Embryonic facial prominence (tissue), 1 donor: Measurements from ENCODE around the gene COQ6.
A peak's percentile ranks its signal among the peaks of the same experiment; 100 is the strongest.
"Not testable (repeated sequence)": the region's sequence is repeated elsewhere in the genome, so short reads cannot be mapped to it uniquely, and the experiment has no call there.

ENCODE experiments used
- DNase-seq: peaks from one replicate; pipeline ENCODE4 v3.0.0-alpha.2; 2016; ENCODE audit errors: extremely low spot score

COQ6 gene

DNA sequence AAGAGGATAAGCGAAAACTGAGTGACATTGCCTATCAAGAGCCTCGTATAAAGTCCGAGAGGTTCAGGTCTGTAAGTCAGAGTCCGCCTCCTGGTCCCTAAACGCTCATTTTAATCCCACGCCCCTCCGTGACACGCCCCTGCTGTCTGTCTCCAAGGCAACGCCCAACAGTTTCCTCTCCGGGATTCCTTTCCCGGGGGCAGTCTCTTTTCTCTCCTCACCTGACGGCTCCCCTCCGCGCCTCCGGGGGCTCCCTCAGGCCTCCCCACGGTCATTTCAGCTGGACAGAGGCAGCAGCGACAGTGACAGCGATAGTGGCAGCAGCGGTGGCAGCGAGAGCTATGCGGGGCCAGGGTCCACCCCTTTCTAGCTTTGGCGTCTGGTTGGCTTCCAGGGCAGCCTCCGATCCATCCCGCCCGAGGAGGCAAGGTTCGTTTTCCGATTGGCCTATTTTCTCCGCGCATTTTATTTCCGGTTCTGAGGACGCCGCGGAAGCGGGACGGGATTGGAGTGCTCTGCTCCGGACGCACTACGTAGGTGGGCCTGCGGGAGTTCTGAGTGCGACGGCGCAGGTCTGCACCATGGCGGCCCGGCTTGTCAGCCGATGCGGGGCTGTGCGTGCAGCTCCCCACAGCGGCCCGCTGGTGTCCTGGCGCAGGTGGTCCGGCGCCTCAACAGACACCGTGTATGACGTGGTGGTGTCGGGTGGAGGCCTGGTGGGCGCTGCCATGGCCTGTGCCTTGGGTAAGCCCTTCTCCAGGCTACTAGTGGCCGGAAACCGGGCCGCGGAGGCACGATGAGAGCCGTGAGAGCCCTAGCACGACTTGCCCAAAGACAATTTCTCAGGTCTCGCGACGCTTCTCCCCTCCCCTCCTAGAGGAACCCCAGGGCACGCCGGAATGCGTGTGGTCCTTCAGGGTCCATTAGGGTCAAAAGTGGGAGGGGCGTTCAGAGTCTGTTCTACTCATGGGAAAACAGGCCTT, at the start of gene COQ6, which contains the start of gene FAM161B:
Gene COQ6 (plus strand): TSS at position 551 of the 983 bp plus-strand sequence. CDS start 31 bp downstream, at position 582.
Gene FAM161B (minus strand): TSS at position 343 of the 983 bp plus-strand sequence. CDS start 68 bp downstream, at position 275.
- peak; percentile 93 for DNase-seq

DNA sequence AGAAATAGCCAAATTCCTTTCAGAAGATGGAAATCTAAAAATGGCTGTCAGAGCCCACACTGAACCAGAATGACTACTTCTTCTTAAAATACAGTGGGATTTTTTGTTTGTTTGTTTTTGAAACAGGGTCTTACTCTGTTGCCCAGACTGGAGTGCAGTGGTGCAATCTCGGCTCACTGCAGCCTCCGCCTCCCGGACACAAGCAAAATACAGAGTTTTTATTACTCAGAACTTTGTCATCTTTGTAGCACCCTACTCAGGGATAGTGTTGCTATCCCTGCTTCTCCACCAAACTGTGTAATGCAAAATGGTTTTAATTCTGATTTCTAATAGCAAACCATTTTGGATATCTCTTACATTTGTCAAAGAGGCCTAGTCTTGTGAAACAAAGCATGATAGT, 47.1 kb upstream of the COQ6 start:
- DNase-seq, result no peak

GRCh38 chr14:73909681-73910080, 40.4 kb upstream of the COQ6 start:
- no peak for DNase-seq

- no peak for DNase-seq
Measured at GRCh38 chr14:73913256-73913655, 36.8 kb upstream of the COQ6 start.

GRCh38 chr14:73916324-73916723, 33.8 kb upstream of the COQ6 start:
- DNase-seq, result no peak

- DNase-seq, result not testable (repeated sequence)
Measured at GRCh38 chr14:73919457-73919856, 30.6 kb upstream of the COQ6 start.

GRCh38 chr14:73924337-73924736, 25.8 kb upstream of the COQ6 start:
- no peak for DNase-seq

- no peak for DNase-seq
Measured at GRCh38 chr14:73935666-73936065, 14.4 kb upstream of the COQ6 start.

DNA sequence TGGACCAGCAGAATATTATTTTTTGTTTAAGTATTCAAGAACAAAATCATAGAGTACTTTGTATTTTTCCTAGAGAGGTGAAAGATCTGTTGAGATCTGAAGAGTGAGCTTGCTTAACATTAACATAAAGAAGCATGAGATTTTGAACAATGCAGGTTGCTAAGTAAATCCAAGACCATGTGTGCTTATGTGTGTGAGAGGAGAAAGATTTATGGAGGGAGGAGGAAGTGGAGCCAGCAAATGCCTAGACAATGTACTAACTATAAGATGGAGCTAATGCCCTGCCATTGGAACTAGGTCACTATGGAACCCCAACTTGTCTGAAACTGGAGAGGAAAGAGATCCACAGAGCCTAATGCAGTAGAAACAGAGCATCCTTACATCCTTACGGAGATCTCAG, 13.6 kb upstream of the COQ6 start:
- DNase-seq, result no peak

DNA sequence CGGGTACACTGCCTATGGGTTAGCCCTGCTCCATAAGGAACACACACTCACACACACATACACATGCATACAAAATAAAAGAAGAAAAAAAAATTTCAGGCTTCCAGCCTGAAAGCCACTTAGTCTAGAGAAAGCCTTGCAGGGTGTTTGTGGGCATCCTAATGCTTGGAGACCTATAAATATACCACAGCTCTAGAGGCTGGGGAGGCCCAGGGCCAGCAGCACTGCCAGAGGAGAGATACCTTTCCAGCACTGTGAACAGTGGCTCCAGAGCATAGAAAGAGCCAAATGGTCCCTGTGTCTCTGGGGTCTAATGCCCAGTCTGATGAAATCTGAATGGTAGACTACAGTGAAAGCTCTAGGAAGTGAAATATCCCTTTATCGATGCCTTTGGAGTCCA, 13.1 kb upstream of the COQ6 start:
- no peak for DNase-seq

- DNase-seq, result no peak
Measured at GRCh38 chr14:73942180-73942579, 7.9 kb upstream of the COQ6 start.

GRCh38 chr14:73943083-73943482, 7.0 kb upstream of the COQ6 start:
- DNase-seq, result no peak

DNA sequence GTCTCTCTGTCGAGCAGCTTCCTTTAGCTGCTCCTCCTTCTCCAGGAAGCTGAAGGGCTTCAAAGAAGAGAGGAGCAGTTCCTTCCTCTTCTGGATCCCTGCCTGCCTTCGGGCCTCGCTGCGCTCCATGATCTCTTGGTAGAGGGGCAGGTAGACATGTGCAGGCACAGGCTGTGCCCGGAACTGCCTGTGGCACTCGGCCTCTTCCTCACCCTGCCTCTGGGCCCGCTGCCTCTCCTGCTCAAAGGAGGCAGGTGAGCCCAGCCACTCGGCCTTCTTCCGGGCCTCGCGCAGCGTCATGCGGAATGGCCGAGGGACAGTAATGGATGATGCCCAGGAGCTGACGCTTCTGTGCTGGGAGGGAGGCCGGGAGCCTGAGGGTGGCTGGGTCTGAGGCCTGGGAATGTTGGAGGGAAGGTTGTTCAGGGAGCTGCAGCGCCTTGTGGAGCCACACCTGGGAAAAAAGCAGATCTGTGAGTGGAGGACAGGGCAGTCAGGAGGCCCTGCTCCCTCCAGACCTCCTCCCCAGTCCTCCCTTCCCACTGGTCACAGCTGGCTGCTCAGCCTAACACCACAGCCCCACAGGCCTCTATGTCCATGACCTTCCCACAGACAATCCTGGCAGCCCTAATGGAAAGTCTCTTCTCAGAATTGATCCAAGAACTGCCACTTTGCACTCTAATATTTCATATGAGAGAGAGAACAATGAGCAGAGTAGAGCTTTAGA, 5.5 kb upstream of the COQ6 start:
- no peak for DNase-seq

GRCh38 chr14:73945159-73945670, 4.9 kb upstream of the COQ6 start:
- no peak for DNase-seq

DNA sequence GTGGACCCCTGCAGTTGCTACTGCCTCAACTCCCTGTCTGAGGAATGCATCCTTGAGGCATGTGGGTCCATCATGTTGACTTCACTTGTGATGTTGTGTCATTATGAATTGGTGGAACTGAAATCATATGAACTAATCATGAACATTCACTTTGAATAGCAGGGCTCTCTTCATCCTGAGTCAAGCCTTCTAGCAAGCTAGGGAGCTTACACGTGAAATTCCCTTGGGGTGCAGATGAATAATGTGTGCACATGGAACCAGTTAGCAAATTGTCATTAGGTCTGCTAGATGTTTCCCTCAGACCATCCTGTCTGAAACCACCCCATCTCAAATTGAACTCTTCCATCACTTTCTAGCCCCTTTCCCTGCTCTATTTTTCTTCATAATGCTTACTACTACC, 3.6 kb downstream of the COQ6 start:
- no peak for DNase-seq

DNA sequence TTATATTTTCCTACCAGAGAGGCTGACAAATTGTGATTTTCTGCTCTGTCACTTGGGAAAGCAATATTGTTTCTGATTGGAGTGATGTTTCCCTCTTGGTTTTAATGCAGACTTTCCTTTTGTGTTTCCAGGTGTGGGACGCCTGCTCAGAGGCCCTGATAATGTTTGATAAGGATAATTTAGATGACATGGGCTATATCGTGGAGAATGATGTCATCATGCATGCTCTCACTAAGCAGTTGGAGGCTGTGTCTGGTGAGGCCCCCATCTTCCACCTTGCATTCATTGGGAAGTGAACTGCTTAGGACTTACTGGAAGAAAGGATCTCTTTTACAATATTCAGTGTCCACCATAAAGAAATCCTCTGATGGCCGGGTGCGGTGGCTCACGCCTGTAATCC, 5.6 kb downstream of the COQ6 start:
- DNase-seq, result no peak

DNA sequence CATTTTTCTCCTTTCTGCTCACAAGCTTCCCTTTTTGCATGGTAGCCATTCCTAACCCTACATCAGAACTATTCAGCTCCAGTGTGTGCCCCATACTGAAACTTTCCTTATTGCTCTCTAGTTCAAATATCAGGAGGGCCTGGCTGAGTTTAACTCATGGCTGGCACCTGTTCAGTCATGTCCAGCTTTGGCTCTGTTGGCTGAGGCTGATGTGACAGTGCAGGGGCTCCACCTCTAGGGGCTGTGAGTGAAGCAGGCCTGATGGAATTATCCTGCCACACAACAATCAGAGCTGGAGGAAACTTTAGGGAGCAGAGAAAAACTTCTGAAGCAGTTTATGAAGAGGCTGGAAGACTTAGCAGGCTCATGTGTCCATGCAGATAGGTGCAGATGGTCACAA, 8.5 kb downstream of the COQ6 start:
- DNase-seq, result no peak

- no peak for DNase-seq
Measured at GRCh38 chr14:73961192-73961591, 11.1 kb downstream of the COQ6 start.

- no peak for DNase-seq
Measured at GRCh38 chr14:73965216-73965615, 15.1 kb downstream of the COQ6 start.

DNA sequence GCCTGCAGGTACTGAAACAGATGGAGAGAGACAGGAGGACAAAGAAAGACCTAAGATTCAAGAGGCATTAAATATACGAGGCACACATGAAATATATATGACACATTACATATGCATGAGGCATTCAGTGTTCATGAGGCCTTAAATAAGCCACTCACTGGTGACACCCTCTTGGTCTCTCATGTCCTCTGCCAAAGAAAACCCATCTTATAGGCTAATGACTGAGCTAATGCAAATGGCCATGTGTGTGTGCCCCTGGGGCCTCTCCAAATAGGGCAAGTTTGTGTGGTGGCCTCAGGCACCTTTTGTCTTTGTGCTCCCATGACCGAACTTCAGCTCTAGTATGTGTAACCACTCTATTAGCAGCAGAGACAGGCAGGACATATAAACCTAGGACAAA, 18.8 kb downstream of the COQ6 start:
- DNase-seq, result no peak

DNA sequence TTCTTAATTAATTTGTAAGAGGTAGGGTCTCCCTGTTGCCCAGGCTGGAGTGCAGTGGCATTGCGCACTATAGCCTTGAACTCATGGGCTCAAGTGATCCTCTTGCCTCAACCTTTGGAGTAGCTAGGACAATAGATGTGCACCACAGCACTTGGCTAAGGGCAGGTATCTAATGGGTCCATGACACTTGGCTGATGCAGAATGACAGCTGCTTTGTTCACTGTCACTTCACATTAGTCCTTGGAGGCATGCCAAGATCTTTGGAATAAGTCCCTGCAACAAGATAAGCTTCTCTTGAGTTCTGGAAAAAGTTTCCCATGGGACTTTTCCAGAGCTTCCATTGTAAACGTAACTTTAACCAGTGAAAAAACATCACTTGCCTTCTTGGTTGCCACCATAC, 23.4 kb downstream of the COQ6 start:
- DNase-seq, result no peak

DNA sequence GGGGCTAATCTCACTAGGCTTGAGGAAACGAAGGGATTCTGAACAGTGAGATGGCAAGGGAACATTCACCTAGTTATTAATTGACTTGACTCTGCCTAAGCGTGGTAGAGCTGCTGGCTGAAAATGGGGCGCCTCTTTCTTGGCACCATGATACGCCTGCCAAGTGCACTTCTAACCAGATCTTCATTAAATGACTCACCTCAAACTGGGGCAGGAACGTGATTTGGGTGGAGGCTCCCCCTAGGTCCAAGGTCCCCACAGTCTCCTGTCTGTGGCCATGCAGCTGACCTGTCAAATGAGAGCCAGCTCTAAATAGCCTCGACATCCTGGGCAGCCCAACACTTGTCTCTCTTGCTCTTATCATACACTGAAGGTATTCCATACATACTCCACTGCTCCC, 26.0 kb downstream of the COQ6 start:
- no peak for DNase-seq

- no peak for DNase-seq
Measured at GRCh38 chr14:73977896-73978295, 27.8 kb downstream of the COQ6 start.
